ENCODE measurements around the gene JAML. TPM values are rescaled to one million over a fixed set of nuclear protein-coding genes. Genes with fewer than 3 reads are reported as not detected.
"Not testable (repeated sequence)": the region's sequence is repeated elsewhere in the genome, so short reads cannot be mapped to it uniquely, and the experiment has no call there.

Gene JAML
- total RNA-seq, 2 experiments from 2014 or later = 140 to 144 TPM

DNA sequence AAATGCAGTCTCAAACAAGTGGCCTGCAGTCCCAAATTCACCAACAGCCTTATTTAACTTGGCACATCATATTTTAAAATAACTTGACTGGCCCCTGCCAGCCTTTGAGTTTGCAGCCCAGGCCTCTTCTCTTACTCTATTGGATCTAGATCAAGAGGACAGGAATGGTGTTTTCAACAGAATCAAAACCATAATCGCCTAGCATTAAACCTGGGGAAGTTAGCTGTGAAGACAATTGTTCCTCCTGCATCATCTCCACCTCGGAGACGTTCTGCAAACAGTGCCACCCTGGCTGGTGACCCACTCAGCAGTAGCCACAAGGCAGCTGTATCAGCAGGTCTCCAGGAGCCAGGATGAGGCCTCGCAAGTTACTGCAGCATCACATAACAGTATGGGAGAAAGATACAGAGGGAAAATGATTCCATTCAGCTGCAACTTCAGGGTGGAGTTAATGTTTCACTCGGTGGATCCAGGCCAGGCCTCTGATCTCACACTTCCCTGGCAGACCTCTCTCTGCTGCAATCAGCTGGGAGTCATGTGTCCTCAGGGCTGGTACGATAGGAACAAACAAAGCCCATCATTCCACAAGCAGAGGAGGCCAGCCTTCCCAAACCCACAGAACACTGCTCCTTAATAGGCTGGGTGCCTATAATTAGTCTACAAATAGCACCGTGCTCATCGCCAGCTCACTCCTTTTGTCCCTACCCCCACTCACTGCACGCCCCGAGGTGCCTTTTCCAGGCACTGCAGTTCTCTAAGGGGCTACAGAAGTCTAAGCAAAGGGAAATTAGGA is 29.8 kb downstream of the JAML start:
- Mint-ChIP-seq H3K9me3 (ENCODE audit: insufficient read depth) (no peaks in the 10 kb centered on the region), H3K36me3 (ENCODE audit: low read depth) (peaks cover 86% of the 10 kb centered on the region), H3K27ac (no peak overlapping the region), H3K4me1 (ENCODE audit: low read depth) (peaks cover 17% of the 10 kb centered on the region), H3K27me3 (ENCODE audit: low read depth) (peaks cover 6% of the 10 kb centered on the region), H3K4me3 (no peak overlapping the region)
- ATAC-seq (no peak), DNase-seq (no peak)
- ChIA-PET CTCF (interaction anchor here (1.0 to 1.4 kb wide), 5 partner anchors 66 to 101 kb away, joined by 3 to 5 read pairs (median 4); no protein-coding TSS in a partner anchor), POLR2A (interaction anchor here (1.2 kb wide), 1 partner anchor 10 kb away, joined by 3 read pairs; no protein-coding TSS in a partner anchor)

DNA sequence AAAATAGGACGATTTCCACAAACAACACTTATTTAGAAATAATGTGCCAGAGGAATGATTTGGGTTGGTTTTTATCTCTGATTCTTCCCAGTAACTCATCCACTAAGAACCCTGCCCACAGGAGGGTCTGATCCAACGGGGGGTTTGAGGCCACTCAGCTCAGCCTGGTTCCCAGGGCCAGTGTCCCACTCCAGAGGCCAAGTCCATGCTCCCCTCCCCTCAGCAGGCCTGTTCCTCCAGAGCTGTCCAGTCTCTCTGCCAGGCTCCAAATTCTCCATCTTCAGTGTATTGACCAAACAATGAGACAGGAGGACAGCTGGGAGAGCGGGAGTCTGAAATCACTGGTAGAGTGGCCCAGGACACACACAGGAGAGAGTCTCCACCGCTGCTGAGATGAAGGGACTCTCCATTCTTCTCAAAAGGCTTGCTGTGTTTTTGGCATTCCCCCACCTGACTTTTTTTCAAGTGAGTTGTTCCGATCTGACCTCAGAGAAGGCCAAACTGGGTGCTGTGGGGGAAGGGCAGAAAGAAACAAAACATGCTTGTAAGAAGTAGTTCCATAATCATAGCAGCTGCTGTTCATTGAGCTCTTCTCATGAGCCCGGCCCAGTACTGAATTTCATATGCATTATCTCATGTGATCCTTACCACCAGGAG is 30.8 kb downstream of the JAML start:
- Mint-ChIP-seq H3K4me3 (no peak overlapping the region), H3K4me1 (ENCODE audit: low read depth) (peaks cover 13% of the 10 kb centered on the region), H3K27me3 (ENCODE audit: low read depth) (peaks cover 11% of the 10 kb centered on the region), H3K9me3 (ENCODE audit: insufficient read depth) (no peaks in the 10 kb centered on the region), H3K27ac (no peak overlapping the region), H3K36me3 (ENCODE audit: low read depth) (peaks cover 80% of the 10 kb centered on the region)
- CTCF ChIA-PET = interaction anchor here (1.1 to 1.4 kb wide), 3 partner anchors 67 to 102 kb away, joined by 4 to 5 read pairs (median 5); no protein-coding TSS in a partner anchor
- ATAC-seq (no peak), DNase-seq (no peak)
- POLR2A ChIA-PET = interaction anchor here (1.0 to 1.2 kb wide), 2 partner anchors 11 to 33 kb away, joined by 3 read pairs; no protein-coding TSS in a partner anchor

DNA sequence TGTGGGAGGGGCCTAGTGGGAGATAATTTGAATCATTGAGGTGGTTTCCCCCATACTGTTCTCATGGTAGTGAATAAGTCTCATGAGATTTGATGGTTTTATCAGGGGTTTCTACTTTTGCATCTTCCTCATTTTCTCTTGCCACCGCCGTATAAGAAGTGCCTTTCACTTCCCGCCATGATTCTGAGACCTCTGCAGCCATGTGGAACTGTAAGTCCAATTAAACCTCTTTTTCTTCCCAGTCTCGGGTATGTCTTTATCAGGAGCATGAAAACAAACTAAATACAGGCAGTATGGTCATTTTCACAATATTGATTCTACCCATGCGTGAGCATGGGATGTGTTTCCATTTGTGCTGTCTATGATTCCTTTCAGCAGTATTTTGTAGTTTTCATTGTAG is 32.0 kb downstream of the JAML start:
- H3K4me1 Mint-ChIP-seq (ENCODE audit: low read depth); H3K9me3 Mint-ChIP-seq (ENCODE audit: insufficient read depth); H3K4me3 Mint-ChIP-seq; ATAC-seq; H3K27ac Mint-ChIP-seq; CTCF ChIA-PET; DNase-seq; POLR2A ChIA-PET: not testable (repeated sequence)
- peaks cover 69% of the 10 kb centered on the region for H3K36me3 Mint-ChIP-seq (ENCODE audit: low read depth)
- peaks cover 19% of the 10 kb centered on the region for H3K27me3 Mint-ChIP-seq (ENCODE audit: low read depth)

GRCh38 chr11:118190942-118191506 is 33.8 kb downstream of the JAML start:
- POLR2A ChIA-PET = interaction anchor here (0.9 kb wide), 1 partner anchor 90 kb away, joined by 3 read pairs; no protein-coding TSS in a partner anchor
- H3K4me1 Mint-ChIP-seq (ENCODE audit: low read depth); H3K27ac Mint-ChIP-seq; ATAC-seq; H3K4me3 Mint-ChIP-seq; DNase-seq; H3K9me3 Mint-ChIP-seq (ENCODE audit: insufficient read depth): not testable (repeated sequence)
- Mint-ChIP-seq H3K36me3 (ENCODE audit: low read depth) (peaks cover 51% of the 10 kb centered on the region), H3K27me3 (ENCODE audit: low read depth) (peaks cover 24% of the 10 kb centered on the region)
- CTCF ChIA-PET = interaction anchor here (1.6 kb wide), 1 partner anchor 19 kb away, joined by 7 read pairs; no protein-coding TSS in a partner anchor

DNA sequence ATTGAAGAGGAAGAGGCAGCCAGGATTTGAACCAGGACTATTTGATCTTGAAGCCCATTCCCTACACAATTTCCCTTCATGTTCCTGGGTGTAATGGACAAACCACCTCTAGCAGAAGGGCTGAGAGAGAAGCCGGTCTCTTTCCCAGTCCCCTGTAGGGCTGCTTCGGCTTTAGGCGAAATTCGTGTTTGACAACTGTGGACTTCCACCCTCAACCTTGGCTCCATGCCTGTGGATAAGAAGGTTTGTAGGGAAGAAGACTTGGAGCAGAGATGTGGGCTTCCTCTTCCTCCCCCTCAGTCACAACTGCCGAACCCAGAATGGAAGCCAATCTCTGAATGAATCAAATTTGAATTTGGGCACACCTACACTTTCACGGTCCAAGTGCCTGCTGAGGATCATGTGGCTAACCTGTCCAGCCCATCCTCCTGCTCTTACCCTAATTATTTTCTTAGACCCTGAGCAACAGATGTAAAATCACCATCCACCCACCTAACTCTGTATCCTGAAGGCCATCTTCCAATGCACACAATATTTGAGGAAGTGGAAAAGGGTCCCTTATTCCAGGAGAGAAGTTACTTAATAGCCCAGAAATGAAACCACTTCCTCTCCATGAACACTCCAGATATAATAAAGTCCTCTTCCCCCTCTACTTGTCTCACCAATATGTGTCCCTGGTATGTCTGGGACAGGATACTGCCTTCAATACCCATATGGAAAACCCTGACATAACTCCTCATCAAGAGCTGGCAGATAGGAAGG is 38.3 kb downstream of the JAML start:
- Mint-ChIP-seq H3K36me3 (ENCODE audit: low read depth) (peaks cover 11% of the 10 kb centered on the region), H3K27me3 (ENCODE audit: low read depth) (peaks cover 31% of the 10 kb centered on the region), H3K4me3 (no peak overlapping the region), H3K4me1 (ENCODE audit: low read depth) (peaks cover 3% of the 10 kb centered on the region), H3K9me3 (ENCODE audit: insufficient read depth) (no peaks in the 10 kb centered on the region), H3K27ac (no peak overlapping the region)
- ChIA-PET POLR2A (no interaction called here), CTCF (interaction anchor here (1.0 to 3.2 kb wide), 4 partner anchors 12 to 30 kb away, joined by 3 to 26 read pairs (median 10); no protein-coding TSS in a partner anchor)
- no peak for DNase-seq
- ATAC-seq = no peak

- H3K36me3 Mint-ChIP-seq (ENCODE audit: low read depth) = no peaks in the 10 kb centered on the region
- no peak overlapping the region for H3K4me3 Mint-ChIP-seq
- POLR2A ChIA-PET = no interaction called here
- peaks cover 6% of the 10 kb centered on the region for H3K4me1 Mint-ChIP-seq (ENCODE audit: low read depth)
- DNase-seq = no peak
- H3K9me3 Mint-ChIP-seq (ENCODE audit: insufficient read depth) = no peaks in the 10 kb centered on the region
- H3K27ac Mint-ChIP-seq = no peak overlapping the region
- H3K27me3 Mint-ChIP-seq (ENCODE audit: low read depth) = peaks cover 25% of the 10 kb centered on the region
- ATAC-seq = no peak
- CTCF ChIA-PET = interaction anchor here (1.0 to 2.7 kb wide), 5 partner anchors 13 to 111 kb away, joined by 3 to 26 read pairs (median 5); no protein-coding TSS in a partner anchor
These were observed 39.8 kb downstream of the JAML start for GRCh38 chr11:118184784-118185579.

- H3K4me1 Mint-ChIP-seq (ENCODE audit: low read depth); DNase-seq; H3K27ac Mint-ChIP-seq; H3K36me3 Mint-ChIP-seq (ENCODE audit: low read depth); H3K4me3 Mint-ChIP-seq; POLR2A ChIA-PET; H3K9me3 Mint-ChIP-seq (ENCODE audit: insufficient read depth); ATAC-seq: not testable (repeated sequence)
- H3K27me3 Mint-ChIP-seq (ENCODE audit: low read depth) = peaks cover 20% of the 10 kb centered on the region
- CTCF ChIA-PET = interaction anchor here (2.7 kb wide), 1 partner anchor 12 kb away, joined by 26 read pairs; no protein-coding TSS in a partner anchor
These were observed 41.1 kb downstream of the JAML start for GRCh38 chr11:118183691-118184090.

- Mint-ChIP-seq H3K4me3 (no peak overlapping the region), H3K9me3 (ENCODE audit: insufficient read depth) (no peaks in the 10 kb centered on the region), H3K27ac (no peak overlapping the region), H3K27me3 (ENCODE audit: low read depth) (peaks cover 21% of the 10 kb centered on the region), H3K4me1 (ENCODE audit: low read depth) (peaks cover 6% of the 10 kb centered on the region), H3K36me3 (ENCODE audit: low read depth) (no peaks in the 10 kb centered on the region)
- CTCF ChIA-PET = interaction anchor here (0.7 to 4.0 kb wide), 6 partner anchors 9 to 185 kb away, joined by 3 to 44 read pairs (median 5); no protein-coding TSS in a partner anchor
- DNase-seq = peak; percentile 30
- peak; percentile 51 for ATAC-seq
- POLR2A ChIA-PET = interaction anchor here (0.6 to 0.9 kb wide), 2 partner anchors 22 to 275 kb away, joined by 3 read pairs; no protein-coding TSS in a partner anchor
These were observed 44.5 kb downstream of the JAML start for GRCh38 chr11:118180300-118180703.

DNA sequence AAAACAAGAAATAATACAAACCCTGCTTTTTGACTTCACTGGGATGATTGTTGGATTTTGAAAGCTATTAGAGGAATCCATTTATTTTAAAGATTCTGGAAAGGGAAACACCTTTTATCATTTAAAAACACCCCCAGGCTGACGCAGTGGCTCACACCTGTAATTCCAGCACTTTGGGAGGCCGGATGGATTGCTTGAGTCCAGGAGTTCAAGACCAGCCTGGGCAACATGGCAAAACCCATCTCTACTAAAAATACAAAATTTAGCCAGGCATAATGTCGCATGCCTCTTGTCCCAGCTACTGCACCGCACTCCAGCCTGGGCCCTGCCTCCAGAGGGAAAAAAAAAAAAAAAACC is 48.1 kb downstream of the JAML start:
- Mint-ChIP-seq H3K36me3 (ENCODE audit: low read depth) (no peaks in the 10 kb centered on the region), H3K27me3 (ENCODE audit: low read depth) (peaks cover 14% of the 10 kb centered on the region), H3K4me3 (no peak overlapping the region), H3K9me3 (ENCODE audit: insufficient read depth) (no peaks in the 10 kb centered on the region), H3K4me1 (ENCODE audit: low read depth) (peaks cover 8% of the 10 kb centered on the region), H3K27ac (no peak overlapping the region)
- ATAC-seq (no peak), DNase-seq (no peak)
- CTCF ChIA-PET = interaction anchor here (0.8 to 1.4 kb wide), 2 partner anchors 104 to 114 kb away, joined by 3 read pairs; no protein-coding TSS in a partner anchor
- POLR2A ChIA-PET = no interaction called here

- Mint-ChIP-seq H3K36me3 (ENCODE audit: low read depth) (no peaks in the 10 kb centered on the region), H3K4me1 (ENCODE audit: low read depth) (peaks cover 12% of the 10 kb centered on the region), H3K27me3 (ENCODE audit: low read depth) (peaks cover 14% of the 10 kb centered on the region), H3K4me3 (no peak within 1 kb of the TSS), H3K9me3 (ENCODE audit: insufficient read depth) (no peaks in the 10 kb centered on the region), H3K27ac (no peak within 1 kb of the TSS)
- ChIA-PET CTCF (interaction anchor here (0.8 to 1.4 kb wide), 2 partner anchors 104 to 114 kb away, joined by 3 read pairs; no protein-coding TSS in a partner anchor), POLR2A (interaction anchor here (0.6 to 0.7 kb wide), 2 partner anchors 68 to 468 kb away, joined by 3 to 9 read pairs; no protein-coding TSS in a partner anchor)
- ATAC-seq = no peak
- no peak for DNase-seq
These were observed 48.6 kb downstream of the JAML start, which contains the start of gene SCN2B for GRCh38 chr11:118175993-118176777. Gene SCN2B (minus strand): TSS chr11:118176639. CDS start chr11:118176431, 208 bp downstream.

All from activated CD8-positive, alpha-beta T cell treated with anti-CD3 and anti-CD28 coated beads, Interleukin-2, amount 10 ng/mL, durations not matched to agents 7 days and 5 days (primary cell).